Activated CD4-positive, alpha-beta T cell treated with anti-CD3 and anti-CD28 coated beads, Interleukin-2, amount 50 U/mL, for 48 hours (primary cell): ENCODE data around the gene TMPRSS5.
"Not testable (repeated sequence)": the region's sequence is repeated elsewhere in the genome, so short reads cannot be mapped to it uniquely, and the experiment has no call there.

Experiments
- DNase-seq, 2 experiments: peaks; one replicate each; pipeline ENCODE4 v3.0.0-alpha.2; 2020

The TMPRSS5 gene

GRCh38 chr11:113705871-113706655 lies at the start of gene TMPRSS5:
Gene TMPRSS5, minus strand, starts transcription at chr11:113706308. Its CDS starts 84 bp downstream, at chr11:113706224.
- no peak for DNase-seq

- DNase-seq: no peak
Measured at GRCh38 chr11:113752932-113753331, 46.8 kb upstream of the TMPRSS5 start.

- DNase-seq: no peak
Measured at GRCh38 chr11:113736323-113736722, 30.2 kb upstream of the TMPRSS5 start.

GRCh38 chr11:113732092-113732491 lies 26.0 kb upstream of the TMPRSS5 start:
- DNase-seq: no peak

- no peak for DNase-seq
Measured at GRCh38 chr11:113730887-113731726, 25.0 kb upstream of the TMPRSS5 start.

GRCh38 chr11:113729456-113729855 lies 23.3 kb upstream of the TMPRSS5 start:
- DNase-seq: no peak

GRCh38 chr11:113728814-113729213 lies 22.7 kb upstream of the TMPRSS5 start:
- no peak for DNase-seq

GRCh38 chr11:113725913-113726312 lies 19.8 kb upstream of the TMPRSS5 start:
- no peak for DNase-seq

GRCh38 chr11:113725407-113725806 lies 19.3 kb upstream of the TMPRSS5 start:
- DNase-seq: no peak

GRCh38 chr11:113724778-113725177 lies 18.7 kb upstream of the TMPRSS5 start:
- no peak for DNase-seq

- no peak for DNase-seq
Measured at GRCh38 chr11:113723787-113724186, 17.7 kb upstream of the TMPRSS5 start.

GRCh38 chr11:113722934-113723333 lies 16.8 kb upstream of the TMPRSS5 start:
- no peak for DNase-seq

- no peak for DNase-seq
Measured at GRCh38 chr11:113722221-113722620, 16.1 kb upstream of the TMPRSS5 start.

- DNase-seq: no peak
Measured at GRCh38 chr11:113721462-113722066, 15.5 kb upstream of the TMPRSS5 start.

GRCh38 chr11:113720478-113720877 lies 14.4 kb upstream of the TMPRSS5 start:
- not testable (repeated sequence) for DNase-seq

GRCh38 chr11:113715882-113716625 lies 9.9 kb upstream of the TMPRSS5 start:
- DNase-seq: no peak

GRCh38 chr11:113715273-113715672 lies 9.2 kb upstream of the TMPRSS5 start:
- DNase-seq: no peak

- no peak for DNase-seq
Measured at GRCh38 chr11:113710989-113711388, 4.9 kb upstream of the TMPRSS5 start.

GRCh38 chr11:113703551-113703950 lies 2.6 kb downstream of the TMPRSS5 start:
- DNase-seq: not testable (repeated sequence)

- DNase-seq: no peak
Measured at GRCh38 chr11:113701491-113701890, 4.6 kb downstream of the TMPRSS5 start.

- DNase-seq: no peak
Measured at GRCh38 chr11:113698515-113698914, 7.6 kb downstream of the TMPRSS5 start.

- no peak for DNase-seq
Measured at GRCh38 chr11:113697756-113698407, 8.2 kb downstream of the TMPRSS5 start.
